Stimulated activated CD4-positive, alpha-beta T cell treated with anti-CD3 and anti-CD28 coated beads, TNF-alpha, amount 100 ng/mL, for 4 hours (primary cell): ENCODE measurements around the gene C2CD5.
"Not testable (repeated sequence)": the region's sequence is repeated elsewhere in the genome, so short reads cannot be mapped to it uniquely, and the experiment has no call there.

ENCODE experiments used
- DNase-seq, 3 experiments: peaks; one replicate each; pipeline ENCODE4 v3.0.0-alpha.2; 2020; ENCODE audit warnings: low read depth in 3 of 3

The C2CD5 gene

GRCh38 chr12:22535478-22535877 lies 8.9 kb downstream of the C2CD5 start:
- DNase-seq: no peak

GRCh38 chr12:22535038-22535437 lies 9.3 kb downstream of the C2CD5 start:
- DNase-seq: no peak

- no peak for DNase-seq
These were observed 11.2 kb downstream of the C2CD5 start for GRCh38 chr12:22533155-22533554.

GRCh38 chr12:22532317-22532716 lies 12.0 kb downstream of the C2CD5 start:
- DNase-seq: no peak

- no peak for DNase-seq
These were observed 13.1 kb downstream of the C2CD5 start for GRCh38 chr12:22531205-22531604.

- DNase-seq: no peak
These were observed 14.9 kb downstream of the C2CD5 start for GRCh38 chr12:22529281-22530060.

GRCh38 chr12:22527999-22528398 lies 16.3 kb downstream of the C2CD5 start:
- no peak for DNase-seq

GRCh38 chr12:22526836-22527235 lies 17.5 kb downstream of the C2CD5 start:
- DNase-seq: no peak

GRCh38 chr12:22525426-22525825 lies 18.9 kb downstream of the C2CD5 start:
- no peak for DNase-seq

- DNase-seq: no peak
These were observed 25.3 kb downstream of the C2CD5 start for GRCh38 chr12:22518998-22519397.

GRCh38 chr12:22518060-22518719 lies 26.2 kb downstream of the C2CD5 start:
- DNase-seq: no peak

- no peak for DNase-seq
These were observed 29.5 kb downstream of the C2CD5 start for GRCh38 chr12:22514875-22515274.

- DNase-seq: no peak
These were observed 38.5 kb downstream of the C2CD5 start for GRCh38 chr12:22505826-22506225.

GRCh38 chr12:22500100-22500499 lies 44.2 kb downstream of the C2CD5 start:
- DNase-seq: no peak

GRCh38 chr12:22499445-22499844 lies 44.9 kb downstream of the C2CD5 start:
- no peak for DNase-seq

- DNase-seq: no peak
These were observed 50.0 kb downstream of the C2CD5 start for GRCh38 chr12:22494319-22494718.

- DNase-seq: no peak
These were observed 53.3 kb downstream of the C2CD5 start for GRCh38 chr12:22491034-22491433.

GRCh38 chr12:22488478-22488877 lies 55.9 kb downstream of the C2CD5 start:
- DNase-seq: no peak

GRCh38 chr12:22487683-22488082 lies 56.7 kb downstream of the C2CD5 start:
- DNase-seq: not testable (repeated sequence)

- DNase-seq: no peak
These were observed 62.7 kb downstream of the C2CD5 start for GRCh38 chr12:22481547-22482104.

- DNase-seq: not testable (repeated sequence)
These were observed 63.5 kb downstream of the C2CD5 start for GRCh38 chr12:22480814-22481213.

GRCh38 chr12:22480016-22480415 lies 64.3 kb downstream of the C2CD5 start:
- no peak for DNase-seq

- DNase-seq: no peak
These were observed 66.5 kb downstream of the C2CD5 start for GRCh38 chr12:22477894-22478287.
